Neutrophil (primary cell): ENCODE data around the gene WDSUB1.

Experiments used
- H3K27ac ChIP-seq: fragments of 200-600 bp; sonication (generic); 2 replicates; pipeline ENCODE4 v1.5.1; 2016; ENCODE audit warnings: mild to moderate bottlenecking, moderate library complexity
- H3K27me3 ChIP-seq: fragments of 200-600 bp; sonication (generic); 2 replicates; pipeline ENCODE4 v1.6.0; 2016; ENCODE audit warnings: mild to moderate bottlenecking
- H3K36me3 ChIP-seq: fragments of 200-600 bp; sonication (generic); 2 replicates; pipeline ENCODE4 v1.5.1; 2017
- H3K4me1 ChIP-seq, 2 experiments: fragments of 200-600 bp in 1 of 2; sonication (generic) in 1 of 2; 1 replicate in 1 of 2; 2 replicates in 1 of 2; pipeline versions ENCODE4 v1.5.1 to v1.6.1; 2013 to 2016; ENCODE audit warnings: low read depth in 1 of 2, low read length in 1 of 2, mild to moderate bottlenecking in 1 of 2, moderate library complexity in 1 of 2; ENCODE audit not compliant: control insufficient read depth in 1 of 2, insufficient read depth in 1 of 2
- H3K4me3 ChIP-seq, 2 experiments: fragments of 200-600 bp in 1 of 2; sonication (generic) in 1 of 2; 1 replicate in 1 of 2; 2 replicates in 1 of 2; pipeline ENCODE4 v1.5.1; 2013 to 2016; ENCODE audit warnings: low read depth in 1 of 2, low read length in 1 of 2, mild to moderate bottlenecking in 1 of 2, moderate library complexity in 1 of 2
- H3K9me3 ChIP-seq: fragments of 200-600 bp; sonication (generic); 2 replicates; pipeline ENCODE4 v1.5.1; 2016
- TF ChIP-seq, protein P1 (sequence below): fragments of 200-600 bp; sonication (generic); IDR thresholded peaks from 2 replicates; pipeline ENCODE4 v1.5.1; 2016; ENCODE audit warnings: antibody characterized with exemption

WDSUB1 gene

DNA sequence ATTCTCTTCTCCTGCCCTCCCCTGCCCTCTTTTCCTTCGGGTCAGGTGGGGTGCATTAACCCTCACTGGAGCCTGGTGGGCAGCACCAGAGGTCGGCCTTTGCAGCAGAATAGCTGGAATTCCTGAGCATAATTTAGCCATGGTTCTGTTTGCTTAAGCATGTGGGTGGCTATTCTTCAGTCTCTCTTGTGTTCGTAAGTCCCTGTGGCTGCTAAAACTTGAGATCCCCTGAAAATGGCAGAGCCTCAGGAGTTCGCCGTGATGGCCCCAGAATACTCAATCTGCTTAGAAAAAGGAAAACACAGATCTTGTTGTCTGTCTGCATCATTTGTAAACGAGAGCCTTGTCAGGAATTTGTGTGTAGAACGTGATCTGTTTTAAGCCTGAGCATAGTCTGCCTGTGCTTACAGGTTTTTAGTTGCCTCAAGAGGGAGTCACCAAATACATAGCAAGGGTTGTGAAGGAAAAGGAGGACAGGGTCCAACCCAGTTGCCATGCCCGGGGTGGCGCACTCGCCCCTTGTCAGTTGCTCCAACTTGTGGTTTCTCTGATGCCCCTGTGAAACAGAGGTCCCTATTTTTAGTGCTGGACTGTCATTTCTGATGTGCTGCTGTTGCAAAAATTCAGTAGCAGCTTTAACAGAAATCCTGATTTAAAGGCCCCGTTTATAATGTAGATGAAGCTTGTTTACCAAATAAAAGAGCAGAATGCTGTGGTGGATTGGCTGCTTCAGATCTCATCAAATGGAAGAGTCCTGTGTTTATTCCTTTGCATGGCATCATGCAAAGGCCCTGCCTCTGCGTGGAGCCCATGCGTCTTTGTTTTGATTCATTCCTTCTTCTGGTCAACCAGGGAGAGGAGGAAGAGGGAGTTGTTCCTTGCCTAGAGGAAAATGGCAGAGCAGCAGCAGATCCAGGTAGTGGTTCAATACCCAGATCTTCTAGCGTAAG is 74.8 kb downstream of the WDSUB1 start:
- Histone ChIP-seq H3K36me3 (no peaks in the 10 kb centered on the region), H3K27ac (no peak overlapping the region), H3K27me3 (no peaks in the 10 kb centered on the region), H3K4me3 (no peak overlapping the region), H3K9me3 (no peaks in the 10 kb centered on the region), H3K4me1 (no peaks in the 10 kb centered on the region)
- TF ChIP-seq, protein P1, sequence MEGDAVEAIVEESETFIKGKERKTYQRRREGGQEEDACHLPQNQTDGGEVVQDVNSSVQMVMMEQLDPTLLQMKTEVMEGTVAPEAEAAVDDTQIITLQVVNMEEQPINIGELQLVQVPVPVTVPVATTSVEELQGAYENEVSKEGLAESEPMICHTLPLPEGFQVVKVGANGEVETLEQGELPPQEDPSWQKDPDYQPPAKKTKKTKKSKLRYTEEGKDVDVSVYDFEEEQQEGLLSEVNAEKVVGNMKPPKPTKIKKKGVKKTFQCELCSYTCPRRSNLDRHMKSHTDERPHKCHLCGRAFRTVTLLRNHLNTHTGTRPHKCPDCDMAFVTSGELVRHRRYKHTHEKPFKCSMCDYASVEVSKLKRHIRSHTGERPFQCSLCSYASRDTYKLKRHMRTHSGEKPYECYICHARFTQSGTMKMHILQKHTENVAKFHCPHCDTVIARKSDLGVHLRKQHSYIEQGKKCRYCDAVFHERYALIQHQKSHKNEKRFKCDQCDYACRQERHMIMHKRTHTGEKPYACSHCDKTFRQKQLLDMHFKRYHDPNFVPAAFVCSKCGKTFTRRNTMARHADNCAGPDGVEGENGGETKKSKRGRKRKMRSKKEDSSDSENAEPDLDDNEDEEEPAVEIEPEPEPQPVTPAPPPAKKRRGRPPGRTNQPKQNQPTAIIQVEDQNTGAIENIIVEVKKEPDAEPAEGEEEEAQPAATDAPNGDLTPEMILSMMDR: no peak

DNA sequence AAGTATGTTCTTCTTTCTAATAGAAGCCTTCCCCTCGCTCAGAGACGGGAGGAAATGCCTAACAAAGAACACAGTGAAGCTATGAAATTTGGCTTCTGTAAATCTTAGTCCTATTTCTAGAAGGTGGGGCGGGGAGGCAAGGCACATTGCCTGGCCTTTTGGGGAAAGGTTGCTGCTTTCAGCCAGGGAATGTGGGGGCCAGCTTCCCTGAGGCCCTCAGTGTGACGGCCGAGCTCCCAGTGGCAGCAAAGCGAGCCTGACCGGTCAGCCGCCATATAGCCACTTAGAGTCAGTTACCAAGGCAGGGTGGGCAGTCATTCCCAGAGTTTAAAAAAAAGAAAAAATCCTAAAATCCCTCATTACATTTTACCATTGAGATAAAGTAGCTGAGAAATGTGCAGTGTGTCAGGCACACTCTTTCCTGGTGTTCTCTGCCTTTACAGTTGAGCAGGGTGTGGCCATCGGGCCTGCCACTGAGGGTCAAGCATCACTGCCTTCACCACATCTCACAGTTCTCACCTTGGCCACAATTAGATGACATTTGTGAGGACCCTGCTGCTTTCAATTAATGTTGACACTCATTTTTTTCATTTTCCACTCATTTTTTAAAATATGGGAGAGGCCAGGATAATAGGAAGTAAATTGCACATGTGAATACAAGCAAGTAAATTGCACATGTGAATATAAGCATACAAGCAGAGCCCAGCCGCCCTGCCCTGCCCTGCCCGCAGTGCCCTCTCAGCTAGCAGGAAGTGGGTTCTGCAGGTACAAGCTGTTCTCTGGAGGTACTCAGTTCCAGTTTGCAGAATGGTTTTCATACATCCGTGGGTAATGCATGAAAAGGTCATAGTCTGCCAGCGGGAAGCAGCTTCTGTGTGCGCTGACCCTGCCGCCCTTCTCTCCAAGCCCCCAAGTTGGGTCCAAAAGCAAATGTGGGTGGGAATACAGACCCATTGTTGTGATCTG is 76.9 kb downstream of the WDSUB1 start:
- Histone ChIP-seq H3K27ac (no peak overlapping the region), H3K9me3 (no peaks in the 10 kb centered on the region), H3K4me1 (no peaks in the 10 kb centered on the region), H3K27me3 (no peaks in the 10 kb centered on the region), H3K36me3 (no peaks in the 10 kb centered on the region), H3K4me3 (no peak overlapping the region)
- TF ChIP-seq, protein P1: no peak

GRCh38 chr2:159208438-159208837 is 78.1 kb downstream of the WDSUB1 start:
- H3K36me3 ChIP-seq: no peaks in the 10 kb centered on the region
- TF ChIP-seq, protein P1: no peak
- H3K9me3 ChIP-seq: no peaks in the 10 kb centered on the region
- no peaks in the 10 kb centered on the region for H3K4me1 ChIP-seq
- H3K27me3 ChIP-seq: no peaks in the 10 kb centered on the region
- no peak overlapping the region for H3K27ac ChIP-seq
- H3K4me3 ChIP-seq: no peak overlapping the region

DNA sequence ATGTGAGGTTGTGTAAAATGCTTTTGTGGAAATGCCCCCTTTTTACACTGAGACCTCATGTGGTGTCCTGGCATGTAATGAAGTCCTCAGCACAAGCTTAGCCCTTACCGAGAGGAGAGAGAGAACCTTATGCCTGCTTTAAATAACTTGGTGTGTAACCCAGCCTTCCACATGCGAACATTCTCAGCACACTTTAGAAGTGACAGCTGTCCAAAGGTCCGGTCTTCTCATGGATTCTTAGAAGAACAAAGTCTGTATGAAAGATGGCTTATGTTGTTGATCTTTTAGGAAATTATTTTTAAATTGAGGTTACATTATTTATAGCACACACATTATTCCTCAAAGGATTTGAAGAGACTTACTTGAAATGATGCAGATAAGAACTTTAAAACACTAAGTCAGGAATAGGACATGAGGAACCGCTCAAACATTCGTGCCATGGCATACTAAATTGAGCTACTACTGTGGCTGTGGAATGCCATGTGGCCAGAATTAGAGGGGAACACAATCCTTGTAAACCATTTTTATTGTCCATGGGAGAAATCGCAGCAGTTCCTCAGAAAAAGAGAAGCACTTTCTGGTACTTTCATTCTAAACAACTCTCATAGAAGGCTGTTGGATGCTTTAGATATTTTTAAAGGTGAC is 79.6 kb downstream of the WDSUB1 start:
- no peaks in the 10 kb centered on the region for H3K27me3 ChIP-seq
- TF ChIP-seq, protein P1: no peak
- H3K36me3 ChIP-seq: no peaks in the 10 kb centered on the region
- H3K9me3 ChIP-seq: no peaks in the 10 kb centered on the region
- H3K4me1 ChIP-seq: no peaks in the 10 kb centered on the region
- H3K4me3 ChIP-seq: no peak overlapping the region
- no peak overlapping the region for H3K27ac ChIP-seq
